Neural cell (in vitro differentiated cells): ENCODE results near the gene JMJD1C.

Experiments used
- EP300 ChIP-seq: fragments of 450-650 bp; conservative IDR thresholded peaks from 2 replicates; pipeline ENCODE4 v1.6.1; 2014; ENCODE audit warnings: antibody characterized with exemption, mild to moderate bottlenecking, moderate library complexity; ENCODE audit not compliant: poor library complexity, severe bottlenecking
- MXI1 ChIP-seq: fragments of 450-650 bp; conservative IDR thresholded peaks from 2 replicates; pipeline ENCODE4 v1.6.1; 2014; ENCODE audit warnings: antibody characterized with exemption, mild to moderate bottlenecking; ENCODE audit not compliant: poor library complexity, severe bottlenecking
- POLR2AphosphoS5 ChIP-seq: IDR thresholded peaks from 2 replicates; pipeline ENCODE4 v1.6.1; 2012
- TF ChIP-seq, protein P1 (sequence below): fragments of 450-650 bp; IDR thresholded peaks from 2 replicates; pipeline ENCODE4 v1.5.1; 2014; ENCODE audit warnings: antibody characterized with exemption, mild to moderate bottlenecking, moderate library complexity; ENCODE audit not compliant: poor library complexity, severe bottlenecking

- TF ChIP-seq, protein P1, sequence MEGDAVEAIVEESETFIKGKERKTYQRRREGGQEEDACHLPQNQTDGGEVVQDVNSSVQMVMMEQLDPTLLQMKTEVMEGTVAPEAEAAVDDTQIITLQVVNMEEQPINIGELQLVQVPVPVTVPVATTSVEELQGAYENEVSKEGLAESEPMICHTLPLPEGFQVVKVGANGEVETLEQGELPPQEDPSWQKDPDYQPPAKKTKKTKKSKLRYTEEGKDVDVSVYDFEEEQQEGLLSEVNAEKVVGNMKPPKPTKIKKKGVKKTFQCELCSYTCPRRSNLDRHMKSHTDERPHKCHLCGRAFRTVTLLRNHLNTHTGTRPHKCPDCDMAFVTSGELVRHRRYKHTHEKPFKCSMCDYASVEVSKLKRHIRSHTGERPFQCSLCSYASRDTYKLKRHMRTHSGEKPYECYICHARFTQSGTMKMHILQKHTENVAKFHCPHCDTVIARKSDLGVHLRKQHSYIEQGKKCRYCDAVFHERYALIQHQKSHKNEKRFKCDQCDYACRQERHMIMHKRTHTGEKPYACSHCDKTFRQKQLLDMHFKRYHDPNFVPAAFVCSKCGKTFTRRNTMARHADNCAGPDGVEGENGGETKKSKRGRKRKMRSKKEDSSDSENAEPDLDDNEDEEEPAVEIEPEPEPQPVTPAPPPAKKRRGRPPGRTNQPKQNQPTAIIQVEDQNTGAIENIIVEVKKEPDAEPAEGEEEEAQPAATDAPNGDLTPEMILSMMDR = no peak
- TF ChIP-seq EP300 = no peak
- TF ChIP-seq POLR2AphosphoS5 = no peak
- no peak for TF ChIP-seq MXI1
Observed at GRCh38 chr10:63132651-63133055, 333.1 kb downstream of the JMJD1C start.
